Skeletal muscle tissue (tissue), 4 donors: ENCODE data around the gene GCH1. TPM values are rescaled to one million over a fixed set of nuclear protein-coding genes. Genes with fewer than 3 reads are reported as not detected.

Experiments
- H3K27ac ChIP-seq: one replicate; pipeline ENCODE4 v1.7.0; 2013; ENCODE audit warnings: mild to moderate bottlenecking, low read depth, low read length, inconsistent platforms
- H3K27me3 ChIP-seq, 3 donors: one replicate each; pipeline ENCODE4 v1.7.0; 2013; ENCODE audit warnings: low read length in 3 of 3; ENCODE audit not compliant: control insufficient read depth in 3 of 3, insufficient read depth in 3 of 3
- H3K36me3 ChIP-seq, 3 donors: one replicate each; pipeline ENCODE4 v1.7.0; 2013; ENCODE audit warnings: low read length in 3 of 3; ENCODE audit not compliant: control insufficient read depth in 3 of 3, insufficient read depth in 3 of 3
- H3K4me1 ChIP-seq, 3 donors: one replicate each; pipeline ENCODE4 v1.7.0; 2013; ENCODE audit warnings: low read length in 3 of 3, mild to moderate bottlenecking in 3 of 3; ENCODE audit not compliant: control insufficient read depth in 3 of 3, insufficient read depth in 3 of 3
- H3K4me3 ChIP-seq, 3 donors: one replicate each; pipeline ENCODE4 v1.7.0; 2013; ENCODE audit warnings: low read length in 3 of 3
- H3K9ac ChIP-seq, 3 donors: one replicate each; pipeline ENCODE4 v1.7.0; 2013; ENCODE audit warnings: low read length in 3 of 3, mild to moderate bottlenecking in 3 of 3, moderate library complexity in 2 of 3, low read depth in 1 of 3
- H3K9me3 ChIP-seq, 3 donors: one replicate each; pipeline ENCODE4 v1.7.0; 2013; ENCODE audit warnings: low read length in 3 of 3; ENCODE audit not compliant: control insufficient read depth in 3 of 3
- total RNA-seq: library from RNA; depleted of rRNA; stranded (reverse); fragments of >200 nt; gene quantifications from one replicate; pipeline ENCODE4 v1.2.3, GENCODE V29; 2014
- donor health status: Osteomylitis.

The GCH1 gene
- total RNA-seq, 1 donor from 2014 or later, result 9.9 TPM

GRCh38 chr14:54894995-54895394, 7.6 kb downstream of the GCH1 start:
- H3K9me3 ChIP-seq, result no peaks in the 10 kb centered on the region
- no peak overlapping the region for H3K27ac ChIP-seq
- no peaks in the 10 kb centered on the region for H3K4me1 ChIP-seq
- no peak overlapping the region for H3K4me3 ChIP-seq
- H3K36me3 ChIP-seq, result no peaks in the 10 kb centered on the region
- no peaks in the 10 kb centered on the region for H3K27me3 ChIP-seq
- H3K9ac ChIP-seq, result no peak overlapping the region

- Histone ChIP-seq H3K4me1 (no peaks in the 10 kb centered on the region), H3K27ac (no peak overlapping the region), H3K9ac (no peak overlapping the region), H3K36me3 (no peaks in the 10 kb centered on the region), H3K27me3 (no peaks in the 10 kb centered on the region), H3K4me3 (no peak overlapping the region), H3K9me3 (no peaks in the 10 kb centered on the region)
These were observed 9.4 kb downstream of the GCH1 start for GRCh38 chr14:54893151-54893760.

GRCh38 chr14:54891471-54892245, 11.0 kb downstream of the GCH1 start:
- Histone ChIP-seq H3K27me3 (no peaks in the 10 kb centered on the region), H3K27ac (no peak overlapping the region)

GRCh38 chr14:54890788-54891187, 11.8 kb downstream of the GCH1 start:
- H3K4me3 ChIP-seq, result no peak overlapping the region
- no peaks in the 10 kb centered on the region for H3K4me1 ChIP-seq
- no peak overlapping the region for H3K9ac ChIP-seq
- H3K27ac ChIP-seq, result no peak overlapping the region
- no peaks in the 10 kb centered on the region for H3K9me3 ChIP-seq
- H3K27me3 ChIP-seq, result no peaks in the 10 kb centered on the region
- H3K36me3 ChIP-seq, result no peaks in the 10 kb centered on the region

More at GRCh38 chr14:54891471-54892245, 11.0 kb downstream of the GCH1 start:
- Histone ChIP-seq H3K4me3 (no peak overlapping the region), H3K9ac (no peak overlapping the region), H3K36me3 (no peaks in the 10 kb centered on the region), H3K9me3 (no peaks in the 10 kb centered on the region), H3K4me1 (no peaks in the 10 kb centered on the region)

GRCh38 chr14:54889919-54890318, 12.7 kb downstream of the GCH1 start:
- Histone ChIP-seq H3K36me3 (no peaks in the 10 kb centered on the region), H3K4me3 (no peak overlapping the region), H3K27me3 (no peaks in the 10 kb centered on the region), H3K27ac (no peak overlapping the region), H3K9me3 (no peaks in the 10 kb centered on the region), H3K9ac (no peak overlapping the region), H3K4me1 (no peaks in the 10 kb centered on the region)

GRCh38 chr14:54882521-54882920, 20.1 kb downstream of the GCH1 start:
- Histone ChIP-seq H3K27me3 (no peaks in the 10 kb centered on the region), H3K9me3 (no peaks in the 10 kb centered on the region), H3K4me1 (peaks cover 0 to 8% (median 0%) of the 10 kb centered on the region in 3 donors), H3K36me3 (no peaks in the 10 kb centered on the region), H3K4me3 (peak overlapping the region in 1 of 3 donors; percentile 68), H3K27ac (peak overlapping the region; percentile 70), H3K9ac (no peak overlapping the region)

GRCh38 chr14:54881761-54882401, 20.7 kb downstream of the GCH1 start:
- peak overlapping the region; percentile 70 for H3K27ac ChIP-seq
- H3K4me3 ChIP-seq, result peak overlapping the region; percentile 68 to 73 (median 68)
- H3K4me1 ChIP-seq, result peaks cover 0 to 8% (median 0%) of the 10 kb centered on the region in 3 donors
- H3K9me3 ChIP-seq, result no peaks in the 10 kb centered on the region
- H3K27me3 ChIP-seq, result no peaks in the 10 kb centered on the region
- H3K9ac ChIP-seq, result peak overlapping the region; percentile 59 to 74 (median 70)
- no peaks in the 10 kb centered on the region for H3K36me3 ChIP-seq

GRCh38 chr14:54881235-54881760, 21.3 kb downstream of the GCH1 start:
- H3K27me3 ChIP-seq, result no peaks in the 10 kb centered on the region
- H3K27ac ChIP-seq, result peak overlapping the region; percentile 70
- no peaks in the 10 kb centered on the region for H3K36me3 ChIP-seq
- H3K9me3 ChIP-seq, result no peaks in the 10 kb centered on the region
- peak overlapping the region; percentile 68 to 73 (median 68) for H3K4me3 ChIP-seq
- peaks cover 0 to 8% (median 0%) of the 10 kb centered on the region in 3 donors for H3K4me1 ChIP-seq
- H3K9ac ChIP-seq, result peak overlapping the region; percentile 59 to 74 (median 70)

- Histone ChIP-seq H3K4me3 (no peak overlapping the region), H3K27me3 (no peaks in the 10 kb centered on the region), H3K4me1 (peaks cover 0 to 7% (median 0%) of the 10 kb centered on the region in 3 donors), H3K36me3 (no peaks in the 10 kb centered on the region), H3K9ac (no peak overlapping the region), H3K9me3 (no peaks in the 10 kb centered on the region), H3K27ac (no peak overlapping the region)
These were observed 25.0 kb downstream of the GCH1 start for GRCh38 chr14:54877703-54878021.
